Occipital lobe (tissue), 2 donors: ENCODE data around the gene DRAM1. TPM values are rescaled to one million over a fixed set of nuclear protein-coding genes. Genes with fewer than 3 reads are reported as not detected.

ENCODE experiments used
- small RNA-seq: library from RNA; depleted of rRNA; stranded (forward); fragments of <200 nt; gene quantifications from one replicate; pipeline ENCODE3, GENCODE V24; 2014
- total RNA-seq: library from RNA; depleted of rRNA; stranded (reverse); fragments of >200 nt; gene quantifications from one replicate; pipeline ENCODE4 v1.2.3, GENCODE V29; 2014

The DRAM1 gene
- total RNA-seq, 1 donor from 2014 or later: 1.1 TPM

Small RNA genes within 50 kb of the gene (small RNA-seq; reads per million reads assigned to genes)
- gene RNA5SP369 (not detected), gene RNU6-1183P (not detected)

Other genes starting within 250 kb of the DRAM1 start
- gene CHPT1, start 179.9 kb upstream of the DRAM1 start, total RNA-seq: 38.1 TPM
- 0.47 TPM for gene SYCP3, start 138.1 kb upstream of the DRAM1 start, total RNA-seq
- gene GNPTAB, start 46.6 kb upstream of the DRAM1 start, total RNA-seq: 138 TPM
- 55.1 TPM for gene WASHC3, start 184.4 kb downstream of the DRAM1 start, total RNA-seq
- gene NUP37, start 242.5 kb downstream of the DRAM1 start, total RNA-seq: 8.0 TPM
- 5.5 TPM for gene PARPBP, start 242.6 kb downstream of the DRAM1 start, total RNA-seq